ENCODE results near the gene GPHN. TPM values are rescaled to one million over a fixed set of nuclear protein-coding genes. Genes with fewer than 3 reads are reported as not detected.
A peak's percentile ranks its signal among the peaks of the same experiment; 100 is the strongest.

The GPHN gene
- total RNA-seq, 1 donor from 2014 or later, result 28.5 TPM

DNA sequence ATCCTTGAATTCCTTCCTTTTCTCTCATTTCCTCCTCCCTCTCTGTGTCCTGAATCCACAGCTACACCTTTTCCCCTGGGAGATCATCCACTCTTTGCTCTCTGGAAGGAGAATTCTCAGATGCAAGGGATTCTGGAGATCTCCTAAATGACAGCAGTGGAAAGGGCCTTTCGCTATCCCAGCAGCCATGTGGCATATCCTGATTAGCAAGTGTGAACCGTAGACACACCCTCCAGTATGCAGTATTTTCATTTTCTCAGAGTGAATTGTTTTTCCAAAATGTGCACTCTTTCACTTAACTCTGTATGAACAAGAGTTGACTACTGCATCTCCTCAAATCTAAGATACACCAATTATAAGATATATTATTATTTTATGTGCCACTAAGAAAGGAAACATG, 687.3 kb downstream of the GPHN start:
- ATAC-seq (no peak), DNase-seq (no peak)
- no peak overlapping the region for H3K27ac ChIP-seq
- H3K9me3 ChIP-seq, result no peaks in the 10 kb centered on the region
- H3K27me3 ChIP-seq, result no peaks in the 10 kb centered on the region
- intact Hi-C loops (cut with DNase I), result no loop called here
- no peaks in the 10 kb centered on the region for H3K4me1 ChIP-seq
- TF ChIP-seq, protein P1, sequence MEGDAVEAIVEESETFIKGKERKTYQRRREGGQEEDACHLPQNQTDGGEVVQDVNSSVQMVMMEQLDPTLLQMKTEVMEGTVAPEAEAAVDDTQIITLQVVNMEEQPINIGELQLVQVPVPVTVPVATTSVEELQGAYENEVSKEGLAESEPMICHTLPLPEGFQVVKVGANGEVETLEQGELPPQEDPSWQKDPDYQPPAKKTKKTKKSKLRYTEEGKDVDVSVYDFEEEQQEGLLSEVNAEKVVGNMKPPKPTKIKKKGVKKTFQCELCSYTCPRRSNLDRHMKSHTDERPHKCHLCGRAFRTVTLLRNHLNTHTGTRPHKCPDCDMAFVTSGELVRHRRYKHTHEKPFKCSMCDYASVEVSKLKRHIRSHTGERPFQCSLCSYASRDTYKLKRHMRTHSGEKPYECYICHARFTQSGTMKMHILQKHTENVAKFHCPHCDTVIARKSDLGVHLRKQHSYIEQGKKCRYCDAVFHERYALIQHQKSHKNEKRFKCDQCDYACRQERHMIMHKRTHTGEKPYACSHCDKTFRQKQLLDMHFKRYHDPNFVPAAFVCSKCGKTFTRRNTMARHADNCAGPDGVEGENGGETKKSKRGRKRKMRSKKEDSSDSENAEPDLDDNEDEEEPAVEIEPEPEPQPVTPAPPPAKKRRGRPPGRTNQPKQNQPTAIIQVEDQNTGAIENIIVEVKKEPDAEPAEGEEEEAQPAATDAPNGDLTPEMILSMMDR (IDR thresholded peaks at IDR 0.05), result no peak
- H3K4me3 ChIP-seq, result no peak overlapping the region
- no peaks in the 10 kb centered on the region for H3K36me3 ChIP-seq

DNA sequence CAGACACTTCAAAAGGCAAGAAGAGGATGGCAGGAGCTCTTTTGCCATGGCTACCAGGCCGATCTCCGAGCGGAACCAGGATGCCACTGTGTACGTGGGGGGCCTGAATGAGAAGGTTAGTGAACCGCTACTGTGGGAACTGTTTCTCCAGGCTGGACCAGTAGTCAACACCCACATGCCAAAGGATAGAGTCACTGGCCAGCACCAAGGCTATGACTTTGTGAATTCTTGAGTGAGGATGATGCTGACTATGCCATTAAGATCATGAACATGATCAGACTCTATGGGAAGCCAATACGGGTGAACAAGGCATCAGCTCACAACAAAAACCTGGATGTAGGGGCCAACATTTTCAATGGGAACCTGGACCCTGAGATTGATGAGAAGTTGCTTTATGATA, 691.1 kb downstream of the GPHN start:
- no peaks in the 10 kb centered on the region for H3K4me1 ChIP-seq
- no peak for DNase-seq
- no peak for ATAC-seq
- H3K36me3 ChIP-seq, result no peaks in the 10 kb centered on the region
- H3K27ac ChIP-seq, result no peak overlapping the region
- TF ChIP-seq, protein P1 (IDR thresholded peaks at IDR 0.05), result no peak
- intact Hi-C loops (cut with DNase I), result no loop called here
- no peaks in the 10 kb centered on the region for H3K27me3 ChIP-seq
- H3K9me3 ChIP-seq, result no peaks in the 10 kb centered on the region
- H3K4me3 ChIP-seq, result no peak overlapping the region

GRCh38 chr14:67207810-67208209, 699.9 kb downstream of the GPHN start:
- ATAC-seq (no peak), DNase-seq (no peak)
- no peaks in the 10 kb centered on the region for H3K9me3 ChIP-seq
- TF ChIP-seq, protein P1 (IDR thresholded peaks at IDR 0.05), result no peak
- no peaks in the 10 kb centered on the region for H3K36me3 ChIP-seq
- no peak overlapping the region for H3K27ac ChIP-seq
- H3K4me1 ChIP-seq, result no peaks in the 10 kb centered on the region
- intact Hi-C loops (cut with DNase I), result no loop called here
- no peak overlapping the region for H3K4me3 ChIP-seq
- H3K27me3 ChIP-seq, result no peaks in the 10 kb centered on the region

GRCh38 chr14:67218126-67218525, 710.2 kb downstream of the GPHN start:
- Histone ChIP-seq H3K27me3 (no peaks in the 10 kb centered on the region), H3K9me3 (no peaks in the 10 kb centered on the region), H3K4me3 (no peak overlapping the region), H3K27ac (no peak overlapping the region), H3K36me3 (no peaks in the 10 kb centered on the region), H3K4me1 (no peaks in the 10 kb centered on the region)
- intact Hi-C loops (cut with DNase I), result no loop called here
- TF ChIP-seq, protein P1 (IDR thresholded peaks at IDR 0.05), result no peak
- DNase-seq, result no peak
- no peak for ATAC-seq

DNA sequence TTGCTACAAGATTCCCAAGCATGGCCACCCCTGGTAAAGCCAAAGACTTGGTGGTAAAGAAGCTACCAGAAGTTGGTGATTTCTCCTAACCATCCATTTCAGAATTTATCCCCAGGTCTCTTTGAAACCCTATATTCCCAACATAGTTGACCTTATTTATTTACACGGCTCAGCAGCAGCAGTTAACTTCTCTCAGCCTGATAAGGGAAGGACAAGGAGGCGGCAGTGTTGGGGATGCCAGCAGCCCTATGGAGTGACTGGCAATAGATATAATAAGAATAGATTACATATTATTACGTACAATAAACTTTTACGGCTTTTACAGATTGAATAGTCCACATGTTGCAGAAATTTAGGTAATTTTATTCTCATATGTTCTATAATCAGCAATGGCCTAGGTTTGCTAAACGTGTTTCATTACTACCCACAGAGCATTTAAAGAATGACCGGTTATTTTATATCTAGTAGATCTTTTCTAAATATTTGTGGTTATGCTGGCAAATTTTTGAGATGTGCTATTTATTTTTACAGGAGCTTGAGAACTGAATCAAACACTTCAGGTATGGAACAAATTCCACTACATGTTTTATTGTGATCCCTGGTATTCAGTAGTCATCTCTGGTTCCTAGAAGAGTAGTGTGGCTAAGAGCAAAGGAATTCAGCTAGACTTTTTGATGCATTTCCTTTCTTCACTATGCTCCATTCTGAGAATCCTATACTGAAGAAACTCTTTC, 713.5 kb downstream of the GPHN start:
- ATAC-seq (peak; percentile 77), DNase-seq (no peak)
- intact Hi-C loops (cut with DNase I), result no loop called here
- Histone ChIP-seq H3K27me3 (no peaks in the 10 kb centered on the region), H3K4me1 (no peaks in the 10 kb centered on the region), H3K27ac (no peak overlapping the region), H3K36me3 (no peaks in the 10 kb centered on the region), H3K9me3 (no peaks in the 10 kb centered on the region), H3K4me3 (no peak overlapping the region)
- TF ChIP-seq, protein P1 (IDR thresholded peaks at IDR 0.05), result no peak

- ATAC-seq (no peak), DNase-seq (no peak)
- TF ChIP-seq, protein P1 (IDR thresholded peaks at IDR 0.05), result no peak
- H3K4me3 ChIP-seq, result no peak overlapping the region
- H3K27ac ChIP-seq, result no peak overlapping the region
- H3K4me1 ChIP-seq, result no peaks in the 10 kb centered on the region
- H3K9me3 ChIP-seq, result no peaks in the 10 kb centered on the region
- no peaks in the 10 kb centered on the region for H3K27me3 ChIP-seq
- intact Hi-C loops (cut with DNase I), result no loop called here
- H3K36me3 ChIP-seq, result no peaks in the 10 kb centered on the region
Measured at GRCh38 chr14:67221982-67222328, 714.0 kb downstream of the GPHN start.
